D721Med (cell line): ENCODE results near the gene RTN1.

Experiments used
- DNase-seq: peaks from one replicate; pipeline ENCODE4 v3.0.0; 2011; ENCODE audit warnings: low spot score; ENCODE audit not compliant: insufficient read length
- FAIRE-seq: peaks from 2 replicates; lab custom pipeline; 2011; peaks lifted over from hg19 to GRCh38; lab: Jason Lieb, UNC
- CTCF ChIP-seq: IDR thresholded peaks from 2 replicates; pipeline ENCODE4 v1.5.1; 2012; ENCODE audit warnings: mild to moderate bottlenecking, control low read depth; ENCODE audit not compliant: insufficient read depth; ENCODE audit errors: missing control alignments

The RTN1 gene

GRCh38 chr14:59570122-59570521 lies 300.5 kb downstream of the RTN1 start:
- FAIRE-seq (no peak), DNase-seq (no peak)
- no peak for TF ChIP-seq CTCF

- TF ChIP-seq CTCF = no peak
- FAIRE-seq (no peak), DNase-seq (no peak)
Observed at GRCh38 chr14:59566725-59567124, 303.9 kb downstream of the RTN1 start.

- no peak for TF ChIP-seq CTCF
- FAIRE-seq (no peak), DNase-seq (no peak)
Observed at GRCh38 chr14:59566296-59566695, 304.3 kb downstream of the RTN1 start.

- no peak for FAIRE-seq
- DNase-seq = no peak
- no peak for TF ChIP-seq CTCF
Observed at GRCh38 chr14:59565087-59565486, 305.5 kb downstream of the RTN1 start.

GRCh38 chr14:59564366-59564765 lies 306.2 kb downstream of the RTN1 start:
- no peak for DNase-seq
- FAIRE-seq = no peak
- TF ChIP-seq CTCF = no peak

GRCh38 chr14:59547310-59547709 lies 323.3 kb downstream of the RTN1 start:
- DNase-seq (no peak), FAIRE-seq (no peak)
- TF ChIP-seq CTCF = no peak
